OCI-LY7 (cell line): ENCODE results near the gene EXOC4.

Source experiments
- EZH2phosphoT487 ChIP-seq: fragments of 200-600 bp; sonication (generic); IDR thresholded peaks from 2 replicates; pipeline ENCODE4 v1.6.1; 2018; ENCODE audit warnings: low read depth, borderline replicate concordance, mild to moderate bottlenecking, mixed run types, antibody characterized with exemption, low read length, moderate library complexity, mixed read lengths
- TF ChIP-seq, protein P1 (sequence below): fragments of 200-600 bp; sonication (generic); conservative IDR thresholded peaks from 2 replicates; pipeline ENCODE4 v1.5.1; 2014; ENCODE audit warnings: mild to moderate bottlenecking, antibody characterized with exemption, low read length, moderate library complexity, mixed read lengths

DNA sequence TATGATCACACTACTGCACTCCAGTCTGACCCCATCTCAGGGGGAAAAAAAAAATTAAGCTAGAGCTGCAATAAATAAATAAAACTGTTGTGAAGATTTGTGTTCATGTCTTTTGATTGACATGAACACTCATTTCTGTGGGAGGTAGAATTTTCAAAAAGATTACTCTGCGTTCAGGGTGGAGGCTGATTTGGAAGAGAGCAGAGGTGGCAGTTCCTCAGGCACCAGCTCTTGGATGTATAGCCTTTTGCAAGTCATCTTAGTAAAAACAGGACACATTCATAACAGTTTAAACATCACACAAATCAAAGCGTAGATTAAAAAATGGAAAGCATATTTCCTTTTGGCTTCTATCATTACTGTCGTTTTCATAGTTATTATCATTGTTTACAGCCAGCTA lies 630.7 kb downstream of the EXOC4 start:
- no peak for TF ChIP-seq EZH2phosphoT487
- TF ChIP-seq, protein P1, sequence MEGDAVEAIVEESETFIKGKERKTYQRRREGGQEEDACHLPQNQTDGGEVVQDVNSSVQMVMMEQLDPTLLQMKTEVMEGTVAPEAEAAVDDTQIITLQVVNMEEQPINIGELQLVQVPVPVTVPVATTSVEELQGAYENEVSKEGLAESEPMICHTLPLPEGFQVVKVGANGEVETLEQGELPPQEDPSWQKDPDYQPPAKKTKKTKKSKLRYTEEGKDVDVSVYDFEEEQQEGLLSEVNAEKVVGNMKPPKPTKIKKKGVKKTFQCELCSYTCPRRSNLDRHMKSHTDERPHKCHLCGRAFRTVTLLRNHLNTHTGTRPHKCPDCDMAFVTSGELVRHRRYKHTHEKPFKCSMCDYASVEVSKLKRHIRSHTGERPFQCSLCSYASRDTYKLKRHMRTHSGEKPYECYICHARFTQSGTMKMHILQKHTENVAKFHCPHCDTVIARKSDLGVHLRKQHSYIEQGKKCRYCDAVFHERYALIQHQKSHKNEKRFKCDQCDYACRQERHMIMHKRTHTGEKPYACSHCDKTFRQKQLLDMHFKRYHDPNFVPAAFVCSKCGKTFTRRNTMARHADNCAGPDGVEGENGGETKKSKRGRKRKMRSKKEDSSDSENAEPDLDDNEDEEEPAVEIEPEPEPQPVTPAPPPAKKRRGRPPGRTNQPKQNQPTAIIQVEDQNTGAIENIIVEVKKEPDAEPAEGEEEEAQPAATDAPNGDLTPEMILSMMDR = no peak
